Measurements from ENCODE around the gene ZNF512. TPM values are rescaled to one million over a fixed set of nuclear protein-coding genes. Genes with fewer than 3 reads are reported as not detected.

Gene ZNF512
- total and polyA plus RNA-seq, 9 of the 15 experiments (the other 6 are each of a cell fraction or from before 2014, with no cell fraction given), result 24.7 to 101 (median 65.9) TPM

GRCh38 chr2:27582695-27583389 lies at the start of gene ZNF512 (continued):
- TF ChIP-seq SMC3 (conservative IDR thresholded peaks at IDR 0.05; ENCODE audit: insufficient read depth, low read depth, low read length) (no peak), FOXK2 (conservative IDR thresholded peaks at IDR 0.05 in 1 of 2, IDR thresholded peaks at IDR 0.05 in 1 of 2; ENCODE audit: low read depth in 2 of 2) (peak; percentile 24 to 49; a peak in 2 of 4 replicates), BDP1 (IDR thresholded peaks at IDR 0.05; ENCODE audit: insufficient read depth, insufficient read length) (no peak), ZNF780A (CRISPR knock-in tag; IDR thresholded peaks at IDR 0.05) (no peak), JUN (IDR thresholded peaks at IDR 0.05; ENCODE audit: borderline replicate concordance, low read depth, low read length) (peak; percentile 62; the same call in 1 of the 2 replicates), JUN (CRISPR knock-in tag; IDR thresholded peaks at IDR 0.05; ENCODE audit: borderline replicate concordance) (no peak), NR2C2 (CRISPR knock-in tag; IDR thresholded peaks at IDR 0.05) (peak; percentile 77; the same call in 1 of the 2 replicates), NR2C2 (tag; IDR thresholded peaks at IDR 0.05) (peak; percentile 85), ZNF143 (CRISPR knock-in tag; IDR thresholded peaks at IDR 0.05) (no peak), ZNF174 (CRISPR knock-in tag; IDR thresholded peaks at IDR 0.05) (no peak), ZNF644 (tag; IDR thresholded peaks at IDR 0.05; ENCODE audit: low read depth) (0 out of 2 replicates have a peak, but pooled peaks have one; percentile 42), CBFA2T3 (IDR thresholded peaks at IDR 0.05) (no peak)
- TF ChIP-seq, protein P1, sequence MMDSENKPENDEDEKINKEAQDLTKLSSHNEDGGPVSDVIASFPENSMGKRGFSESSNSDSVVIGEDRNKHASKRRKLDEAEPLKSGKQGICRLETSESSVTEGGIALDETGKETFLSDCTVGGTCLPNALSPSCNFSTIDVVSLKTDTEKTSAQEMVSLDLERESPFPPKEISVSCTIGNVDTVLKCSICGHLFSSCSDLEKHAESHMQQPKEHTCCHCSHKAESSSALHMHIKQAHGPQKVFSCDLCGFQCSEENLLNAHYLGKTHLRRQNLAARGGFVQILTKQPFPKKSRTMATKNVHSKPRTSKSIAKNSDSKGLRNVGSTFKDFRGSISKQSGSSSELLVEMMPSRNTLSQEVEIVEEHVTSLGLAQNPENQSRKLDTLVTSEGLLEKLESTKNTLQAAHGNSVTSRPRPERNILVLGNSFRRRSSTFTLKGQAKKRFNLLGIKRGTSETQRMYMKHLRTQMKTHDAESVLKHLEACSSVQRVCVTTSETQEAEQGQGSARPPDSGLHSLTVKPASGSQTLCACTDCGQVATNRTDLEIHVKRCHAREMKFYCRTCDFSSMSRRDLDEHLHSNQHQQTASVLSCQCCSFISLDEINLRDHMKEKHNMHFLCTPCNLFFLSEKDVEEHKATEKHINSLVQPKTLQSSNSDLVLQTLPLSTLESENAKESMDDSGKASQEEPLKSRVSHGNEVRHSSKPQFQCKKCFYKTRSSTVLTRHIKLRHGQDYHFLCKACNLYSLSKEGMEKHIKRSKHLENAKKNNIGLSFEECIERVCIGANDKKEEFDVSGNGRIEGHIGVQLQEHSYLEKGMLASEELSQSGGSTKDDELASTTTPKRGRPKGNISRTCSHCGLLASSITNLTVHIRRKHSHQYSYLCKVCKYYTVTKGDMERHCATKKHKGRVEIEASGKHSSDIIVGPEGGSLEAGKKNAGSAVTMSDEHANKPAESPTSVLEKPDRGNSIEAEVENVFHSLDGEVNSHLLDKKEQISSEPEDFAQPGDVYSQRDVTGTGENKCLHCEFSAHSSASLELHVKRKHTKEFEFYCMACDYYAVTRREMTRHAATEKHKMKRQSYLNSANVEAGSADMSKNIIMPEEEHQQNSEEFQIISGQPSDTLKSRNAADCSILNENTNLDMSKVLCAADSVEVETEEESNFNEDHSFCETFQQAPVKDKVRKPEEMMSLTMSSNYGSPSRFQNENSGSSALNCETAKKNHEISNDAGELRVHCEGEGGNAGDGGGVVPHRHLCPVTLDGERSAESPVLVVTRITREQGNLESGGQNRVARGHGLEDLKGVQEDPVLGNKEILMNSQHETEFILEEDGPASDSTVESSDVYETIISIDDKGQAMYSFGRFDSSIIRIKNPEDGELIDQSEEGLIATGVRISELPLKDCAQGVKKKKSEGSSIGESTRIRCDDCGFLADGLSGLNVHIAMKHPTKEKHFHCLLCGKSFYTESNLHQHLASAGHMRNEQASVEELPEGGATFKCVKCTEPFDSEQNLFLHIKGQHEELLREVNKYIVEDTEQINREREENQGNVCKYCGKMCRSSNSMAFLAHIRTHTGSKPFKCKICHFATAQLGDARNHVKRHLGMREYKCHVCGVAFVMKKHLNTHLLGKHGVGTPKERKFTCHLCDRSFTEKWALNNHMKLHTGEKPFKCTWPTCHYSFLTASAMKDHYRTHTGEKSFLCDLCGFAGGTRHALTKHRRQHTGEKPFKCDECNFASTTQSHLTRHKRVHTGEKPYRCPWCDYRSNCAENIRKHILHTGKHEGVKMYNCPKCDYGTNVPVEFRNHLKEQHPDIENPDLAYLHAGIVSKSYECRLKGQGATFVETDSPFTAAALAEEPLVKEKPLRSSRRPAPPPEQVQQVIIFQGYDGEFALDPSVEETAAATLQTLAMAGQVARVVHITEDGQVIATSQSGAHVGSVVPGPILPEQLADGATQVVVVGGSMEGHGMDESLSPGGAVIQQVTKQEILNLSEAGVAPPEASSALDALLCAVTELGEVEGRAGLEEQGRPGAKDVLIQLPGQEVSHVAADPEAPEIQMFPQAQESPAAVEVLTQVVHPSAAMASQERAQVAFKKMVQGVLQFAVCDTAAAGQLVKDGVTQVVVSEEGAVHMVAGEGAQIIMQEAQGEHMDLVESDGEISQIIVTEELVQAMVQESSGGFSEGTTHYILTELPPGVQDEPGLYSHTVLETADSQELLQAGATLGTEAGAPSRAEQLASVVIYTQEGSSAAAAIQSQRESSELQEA (IDR thresholded peaks at IDR 0.05; ENCODE audit: low read depth), result no peak
- TF ChIP-seq, protein P2, sequence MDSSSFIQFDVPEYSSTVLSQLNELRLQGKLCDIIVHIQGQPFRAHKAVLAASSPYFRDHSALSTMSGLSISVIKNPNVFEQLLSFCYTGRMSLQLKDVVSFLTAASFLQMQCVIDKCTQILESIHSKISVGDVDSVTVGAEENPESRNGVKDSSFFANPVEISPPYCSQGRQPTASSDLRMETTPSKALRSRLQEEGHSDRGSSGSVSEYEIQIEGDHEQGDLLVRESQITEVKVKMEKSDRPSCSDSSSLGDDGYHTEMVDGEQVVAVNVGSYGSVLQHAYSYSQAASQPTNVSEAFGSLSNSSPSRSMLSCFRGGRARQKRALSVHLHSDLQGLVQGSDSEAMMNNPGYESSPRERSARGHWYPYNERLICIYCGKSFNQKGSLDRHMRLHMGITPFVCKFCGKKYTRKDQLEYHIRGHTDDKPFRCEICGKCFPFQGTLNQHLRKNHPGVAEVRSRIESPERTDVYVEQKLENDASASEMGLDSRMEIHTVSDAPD (CRISPR knock-in tag; IDR thresholded peaks at IDR 0.05), result no peak
- TF ChIP-seq, protein P3, sequence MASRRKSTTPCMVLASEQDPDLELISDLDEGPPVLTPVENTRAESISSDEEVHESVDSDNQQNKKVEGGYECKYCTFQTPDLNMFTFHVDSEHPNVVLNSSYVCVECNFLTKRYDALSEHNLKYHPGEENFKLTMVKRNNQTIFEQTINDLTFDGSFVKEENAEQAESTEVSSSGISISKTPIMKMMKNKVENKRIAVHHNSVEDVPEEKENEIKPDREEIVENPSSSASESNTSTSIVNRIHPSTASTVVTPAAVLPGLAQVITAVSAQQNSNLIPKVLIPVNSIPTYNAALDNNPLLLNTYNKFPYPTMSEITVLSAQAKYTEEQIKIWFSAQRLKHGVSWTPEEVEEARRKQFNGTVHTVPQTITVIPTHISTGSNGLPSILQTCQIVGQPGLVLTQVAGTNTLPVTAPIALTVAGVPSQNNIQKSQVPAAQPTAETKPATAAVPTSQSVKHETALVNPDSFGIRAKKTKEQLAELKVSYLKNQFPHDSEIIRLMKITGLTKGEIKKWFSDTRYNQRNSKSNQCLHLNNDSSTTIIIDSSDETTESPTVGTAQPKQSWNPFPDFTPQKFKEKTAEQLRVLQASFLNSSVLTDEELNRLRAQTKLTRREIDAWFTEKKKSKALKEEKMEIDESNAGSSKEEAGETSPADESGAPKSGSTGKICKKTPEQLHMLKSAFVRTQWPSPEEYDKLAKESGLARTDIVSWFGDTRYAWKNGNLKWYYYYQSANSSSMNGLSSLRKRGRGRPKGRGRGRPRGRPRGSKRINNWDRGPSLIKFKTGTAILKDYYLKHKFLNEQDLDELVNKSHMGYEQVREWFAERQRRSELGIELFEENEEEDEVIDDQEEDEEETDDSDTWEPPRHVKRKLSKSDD (conservative IDR thresholded peaks at IDR 0.05; ENCODE audit: low read length), result no peak

Measured in K562 (cell line).